Central memory CD8-positive, alpha-beta T cell (primary cell): Measurements from ENCODE around the gene CYP1B1.
"Not testable (repeated sequence)": the region's sequence is repeated elsewhere in the genome, so short reads cannot be mapped to it uniquely, and the experiment has no call there.

Experiments used
- ATAC-seq: fragments of 150-1000 bp; cut with Tn5 transposase; replicated peaks from 2 replicates; pipeline ENCODE4 v1.10.0; 2022; ENCODE audit warnings: mild to moderate bottlenecking, moderate FRiP score, moderate number of reproducible peaks; ENCODE audit not compliant: poor library complexity, severe bottlenecking; ENCODE audit errors: extremely low read depth
- DNase-seq, 2 donors: peaks; one replicate each; pipeline ENCODE4 v3.0.0; 2021; ENCODE audit warnings: low spot score in 2 of 2
- H3K27ac Mint-ChIP-seq: one replicate; pipeline ENCODE4 v1.8.0; 2022; ENCODE audit warnings: low read depth, mild to moderate bottlenecking, moderate library complexity, mixed read lengths
- H3K27me3 Mint-ChIP-seq: one replicate; pipeline ENCODE4 v1.8.0; 2022; ENCODE audit warnings: mixed read lengths
- H3K36me3 Mint-ChIP-seq: one replicate; pipeline ENCODE4 v1.8.0; 2022; ENCODE audit warnings: mild to moderate bottlenecking, moderate library complexity, mixed read lengths; ENCODE audit not compliant: insufficient read depth
- H3K4me1 Mint-ChIP-seq: one replicate; pipeline ENCODE4 v1.8.0; 2022; ENCODE audit warnings: mixed read lengths
- H3K4me3 Mint-ChIP-seq: one replicate; pipeline ENCODE4 v1.8.0; 2022; ENCODE audit warnings: mild to moderate bottlenecking, moderate library complexity, mixed read lengths
- H3K9me3 Mint-ChIP-seq: one replicate; pipeline ENCODE4 v1.8.0; 2022; ENCODE audit warnings: mixed read lengths

Gene CYP1B1

DNA sequence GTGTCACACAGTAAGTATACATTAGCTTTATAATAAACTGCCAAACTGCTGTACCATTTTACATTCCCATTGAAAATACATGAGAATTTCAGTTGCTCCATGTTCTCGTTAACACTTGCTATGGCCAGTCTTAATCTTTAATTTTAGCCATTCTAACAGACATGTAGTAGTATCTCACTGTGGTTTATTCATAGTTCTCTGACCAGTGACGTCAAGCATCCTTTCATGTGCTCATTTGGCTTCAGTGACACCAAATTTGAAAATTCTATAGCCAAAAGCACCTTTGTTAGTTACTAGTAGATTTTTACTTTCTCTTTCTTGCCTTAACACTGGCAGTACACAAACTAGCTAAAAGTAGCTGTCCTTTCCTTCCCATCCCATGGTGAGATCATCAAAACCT is 43.0 kb downstream of the CYP1B1 start:
- Mint-ChIP-seq H3K36me3 (no peaks in the 10 kb centered on the region), H3K9me3 (no peaks in the 10 kb centered on the region), H3K4me3 (no peak overlapping the region), H3K27me3 (peaks cover 72% of the 10 kb centered on the region), H3K4me1 (peaks cover 3% of the 10 kb centered on the region), H3K27ac (no peak overlapping the region)
- DNase-seq (no peak), ATAC-seq (no peak)

DNA sequence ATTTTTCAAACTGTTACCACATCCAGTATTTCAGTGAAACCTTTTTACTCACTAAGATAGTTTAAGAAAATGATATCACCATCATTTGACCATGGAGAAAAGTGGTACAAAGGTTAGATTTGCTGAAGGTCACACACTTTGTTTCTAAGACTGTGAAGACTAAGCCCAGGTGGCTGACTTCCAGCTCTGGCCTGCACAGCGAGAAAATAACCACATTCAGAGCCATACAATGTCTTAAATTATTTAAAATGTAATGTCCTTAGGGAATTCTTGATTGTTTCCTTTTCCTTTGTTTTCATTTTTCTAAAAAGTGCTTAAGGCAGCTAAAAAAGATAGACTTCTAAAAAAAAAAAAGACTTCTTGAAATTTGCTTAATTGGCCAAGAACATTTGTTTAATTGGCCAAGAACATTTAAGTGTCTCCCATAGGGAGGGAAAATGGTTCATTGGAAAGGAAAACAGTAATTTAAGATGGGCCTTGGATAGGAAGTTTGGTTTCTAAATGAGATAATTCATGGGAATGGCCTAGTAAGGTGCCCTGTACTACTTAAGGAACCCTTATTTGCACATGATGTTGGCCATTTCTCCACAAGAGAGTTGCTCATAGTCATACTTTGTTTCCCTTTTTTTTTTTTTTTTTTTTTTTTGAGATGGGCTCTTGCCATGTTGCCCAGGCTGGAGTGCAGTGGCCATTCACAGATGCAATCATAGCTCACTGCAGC is 45.2 kb downstream of the CYP1B1 start:
- H3K36me3 Mint-ChIP-seq: no peaks in the 10 kb centered on the region
- no peaks in the 10 kb centered on the region for H3K4me1 Mint-ChIP-seq
- no peak for ATAC-seq
- no peaks in the 10 kb centered on the region for H3K9me3 Mint-ChIP-seq
- no peak overlapping the region for H3K4me3 Mint-ChIP-seq
- no peak for DNase-seq
- peaks cover 50% of the 10 kb centered on the region for H3K27me3 Mint-ChIP-seq
- no peak overlapping the region for H3K27ac Mint-ChIP-seq

DNA sequence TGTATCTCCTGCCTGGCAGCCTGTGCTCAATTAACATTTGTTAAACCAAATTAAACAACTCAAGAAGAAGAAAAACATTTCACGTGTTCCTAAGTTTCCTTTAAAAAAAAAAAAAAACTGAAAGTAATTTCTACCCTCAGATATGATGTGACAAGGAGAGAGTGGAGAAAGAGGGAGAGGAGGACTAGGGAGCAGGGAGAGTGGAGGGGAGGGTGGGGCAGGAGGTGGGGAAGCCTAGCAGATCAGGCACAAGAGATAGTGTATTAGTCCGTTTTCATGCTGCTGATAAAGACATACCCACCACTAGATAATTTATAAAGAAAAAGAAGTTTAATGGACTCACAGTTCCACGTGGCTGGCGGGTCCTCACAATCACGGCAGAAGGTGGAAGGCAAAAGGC is 46.4 kb downstream of the CYP1B1 start:
- peaks cover 42% of the 10 kb centered on the region for H3K27me3 Mint-ChIP-seq
- H3K9me3 Mint-ChIP-seq: no peaks in the 10 kb centered on the region
- no peak overlapping the region for H3K4me3 Mint-ChIP-seq
- DNase-seq: no peak
- no peaks in the 10 kb centered on the region for H3K4me1 Mint-ChIP-seq
- H3K27ac Mint-ChIP-seq: no peak overlapping the region
- ATAC-seq: no peak
- no peaks in the 10 kb centered on the region for H3K36me3 Mint-ChIP-seq

GRCh38 chr2:38028829-38029228 is 47.1 kb downstream of the CYP1B1 start:
- H3K9me3 Mint-ChIP-seq: no peaks in the 10 kb centered on the region

DNA sequence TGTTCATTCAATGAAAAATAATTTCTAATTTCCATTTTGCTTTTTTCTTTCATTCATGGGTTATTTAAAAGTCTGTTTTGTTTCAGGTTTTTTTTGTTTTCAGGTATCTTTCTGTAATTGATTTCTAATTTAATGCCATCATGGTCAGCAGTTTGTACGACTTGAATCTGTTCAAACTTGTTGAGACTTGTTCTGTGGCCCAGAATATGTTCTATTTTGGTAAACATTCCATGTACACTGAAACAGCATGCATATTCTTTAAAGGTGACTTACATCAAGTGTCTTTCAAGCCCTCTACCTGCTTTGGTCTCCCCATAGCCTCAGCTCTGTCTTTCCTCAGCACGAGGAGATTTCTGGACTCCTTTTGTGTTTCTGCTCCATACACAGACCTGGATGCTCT is 49.1 kb downstream of the CYP1B1 start:
- ATAC-seq (no peak), DNase-seq (no peak)
- Mint-ChIP-seq H3K27ac (no peak overlapping the region), H3K4me3 (no peak overlapping the region), H3K9me3 (no peaks in the 10 kb centered on the region), H3K36me3 (no peaks in the 10 kb centered on the region), H3K27me3 (peaks cover 23% of the 10 kb centered on the region), H3K4me1 (no peaks in the 10 kb centered on the region)

More at GRCh38 chr2:38028829-38029228, 47.1 kb downstream of the CYP1B1 start:
- Mint-ChIP-seq H3K4me1 (no peaks in the 10 kb centered on the region), H3K4me3 (no peak overlapping the region), H3K27me3 (peaks cover 36% of the 10 kb centered on the region), H3K27ac (no peak overlapping the region), H3K36me3 (no peaks in the 10 kb centered on the region)
- no peak for DNase-seq
- ATAC-seq: no peak

DNA sequence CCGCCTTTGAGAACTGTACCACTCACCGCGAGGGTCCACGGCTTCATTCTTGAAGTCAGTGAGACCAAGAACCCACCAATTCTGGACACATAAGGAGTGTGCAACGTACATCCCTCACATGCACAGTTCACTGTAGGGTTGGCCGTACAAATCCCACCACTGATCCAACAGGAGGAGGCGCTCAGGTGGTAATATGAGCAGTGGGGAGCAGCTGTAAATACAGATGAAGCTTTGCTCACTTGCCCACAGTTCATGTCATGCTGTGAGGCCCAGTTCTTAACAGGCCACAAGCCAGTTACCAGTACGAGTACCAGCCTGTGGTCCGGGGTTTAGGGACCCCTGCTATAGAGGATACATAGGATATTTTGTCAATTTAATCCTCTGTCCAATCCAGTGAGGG is 54.4 kb downstream of the CYP1B1 start:
- no peak overlapping the region for H3K27ac Mint-ChIP-seq
- no peaks in the 10 kb centered on the region for H3K27me3 Mint-ChIP-seq
- no peak for DNase-seq
- H3K4me3 Mint-ChIP-seq: no peak overlapping the region
- H3K9me3 Mint-ChIP-seq: no peaks in the 10 kb centered on the region
- no peaks in the 10 kb centered on the region for H3K36me3 Mint-ChIP-seq
- no peak for ATAC-seq
- no peaks in the 10 kb centered on the region for H3K4me1 Mint-ChIP-seq

- DNase-seq, H3K27ac Mint-ChIP-seq, H3K9me3 Mint-ChIP-seq, H3K4me1 Mint-ChIP-seq, ATAC-seq, H3K36me3 Mint-ChIP-seq, H3K4me3 Mint-ChIP-seq, H3K27me3 Mint-ChIP-seq: not testable (repeated sequence)
Observed at GRCh38 chr2:38020359-38021069, 55.4 kb downstream of the CYP1B1 start.

DNA sequence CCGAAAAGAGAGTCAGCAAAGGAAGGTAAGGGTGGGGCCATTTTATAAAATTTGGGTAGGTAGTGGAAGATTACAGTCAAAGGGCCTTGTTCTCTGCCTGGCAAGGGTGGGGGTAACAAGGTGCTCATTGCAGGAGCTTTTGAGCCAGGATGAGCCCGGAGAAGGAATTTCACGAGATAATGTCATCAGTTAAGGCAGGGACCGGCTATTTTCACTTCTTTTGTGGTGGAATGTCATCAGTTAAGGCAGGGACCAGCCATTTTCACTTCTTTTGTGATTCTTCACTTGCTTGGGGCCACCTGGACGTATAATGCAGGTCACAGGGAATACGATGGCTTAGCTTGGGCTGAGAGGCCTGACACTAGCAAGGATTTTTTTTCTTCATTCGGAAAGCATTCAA is 58.1 kb downstream of the CYP1B1 start:
- Mint-ChIP-seq H3K27ac (no peak overlapping the region), H3K9me3 (no peaks in the 10 kb centered on the region)

More for the DNA sequence above, 58.1 kb downstream of the CYP1B1 start:
- ATAC-seq: no peak
- Mint-ChIP-seq H3K4me1 (no peaks in the 10 kb centered on the region), H3K36me3 (peaks cover 2% of the 10 kb centered on the region), H3K27me3 (no peaks in the 10 kb centered on the region), H3K4me3 (no peak overlapping the region)
- DNase-seq: no peak
